Neural progenitor cell (in vitro differentiated cells): Measurements from ENCODE around the gene EFCC1. TPM values are rescaled to one million over a fixed set of nuclear protein-coding genes. Genes with fewer than 3 reads are reported as not detected.

Experiments
- DNase-seq: peaks from one replicate; pipeline ENCODE4 v3.0.0-alpha.2; 2016; ENCODE audit warnings: low spot score
- H2AFZ ChIP-seq: fragments of 200-600 bp; sonication (generic); replicated peaks from 2 replicates; pipeline ENCODE4 v1.6.1; 2016; ENCODE audit warnings: antibody characterized with exemption
- H3F3A ChIP-seq: fragments of 200-600 bp; sonication (generic); 2 replicates; pipeline ENCODE4 v1.6.1; 2016; ENCODE audit warnings: antibody characterized with exemption, low read depth
- H3K27ac ChIP-seq: fragments of 200-600 bp; sonication (generic); 2 replicates; pipeline ENCODE4 v1.5.1; 2016; ENCODE audit warnings: mild to moderate bottlenecking
- H3K27me3 ChIP-seq: fragments of 200-600 bp; sonication (generic); 2 replicates; pipeline ENCODE4 v1.6.1; 2016; ENCODE audit warnings: mild to moderate bottlenecking, moderate library complexity
- H3K36me3 ChIP-seq: fragments of 200-600 bp; sonication (generic); 2 replicates; pipeline ENCODE4 v1.5.1; 2016
- H3K4me1 ChIP-seq: fragments of 200-600 bp; sonication (generic); 2 replicates; pipeline ENCODE4 v1.6.1; 2016; ENCODE audit warnings: mixed run types
- H3K4me2 ChIP-seq: fragments of 200-600 bp; sonication (generic); 2 replicates; pipeline ENCODE4 v1.6.1; 2016
- H3K4me3 ChIP-seq: fragments of 200-600 bp; sonication (generic); 2 replicates; pipeline ENCODE4 v1.5.1; 2016
- H3K79me2 ChIP-seq: fragments of 200-600 bp; sonication (generic); 2 replicates; pipeline ENCODE4 v1.6.1; 2016; ENCODE audit warnings: low read depth
- H3K9ac ChIP-seq: fragments of 200-600 bp; sonication (generic); 2 replicates; pipeline ENCODE4 v1.6.1; 2016
- H3K9me3 ChIP-seq: fragments of 200-600 bp; sonication (generic); 2 replicates; pipeline ENCODE4 v1.5.1; 2016; ENCODE audit warnings: low read depth
- H4K20me1 ChIP-seq: fragments of 200-600 bp; sonication (generic); 2 replicates; pipeline ENCODE4 v1.6.1; 2016; ENCODE audit warnings: low read depth
- H3K27ac Mint-ChIP-seq: 3 replicates; pipeline ENCODE4 v1.8.0; 2021; ENCODE audit warnings: mixed read lengths
- H3K27me3 Mint-ChIP-seq: 2 replicates; pipeline ENCODE4 v1.8.0; 2022; ENCODE audit warnings: low read depth, mild to moderate bottlenecking, inconsistent platforms, moderate library complexity, mixed read lengths; ENCODE audit not compliant: insufficient read depth
- H3K36me3 Mint-ChIP-seq: 3 replicates; pipeline ENCODE4 v1.8.0; 2021; ENCODE audit warnings: mixed read lengths
- H3K4me1 Mint-ChIP-seq: 3 replicates; pipeline ENCODE4 v1.8.0; 2021; ENCODE audit warnings: mixed read lengths
- H3K4me3 Mint-ChIP-seq: 3 replicates; pipeline ENCODE4 v1.8.0; 2021; ENCODE audit warnings: mild to moderate bottlenecking, moderate library complexity, mixed read lengths
- H3K9me3 Mint-ChIP-seq: 3 replicates; pipeline ENCODE4 v1.8.0; 2020; ENCODE audit warnings: mixed read lengths
- EZH2 ChIP-seq: fragments of 200-600 bp; sonication (generic); IDR thresholded peaks from 2 replicates; pipeline ENCODE4 v1.6.1; 2017; ENCODE audit warnings: antibody characterized with exemption, mild to moderate bottlenecking, moderate library complexity
- EZH2phosphoT487 ChIP-seq: fragments of 200-600 bp; sonication (generic); IDR thresholded peaks from 2 replicates; pipeline ENCODE4 v1.6.1; 2017; ENCODE audit warnings: antibody characterized with exemption
- total RNA-seq: library from RNA; depleted of rRNA; stranded (reverse); fragments of >200 nt; gene quantifications from 2 replicates; pipeline ENCODE4 v1.2.3, GENCODE V29; 2015; ENCODE audit warnings: low replicate concordance
- TF ChIP-seq, protein P1 (sequence below): fragments of 200-600 bp; sonication (generic); IDR thresholded peaks from 2 replicates; pipeline ENCODE4 v1.5.1; 2017; ENCODE audit warnings: antibody characterized with exemption, mild to moderate bottlenecking

Gene EFCC1
- total RNA-seq, 1 donor from 2014 or later: 1.1 TPM

DNA sequence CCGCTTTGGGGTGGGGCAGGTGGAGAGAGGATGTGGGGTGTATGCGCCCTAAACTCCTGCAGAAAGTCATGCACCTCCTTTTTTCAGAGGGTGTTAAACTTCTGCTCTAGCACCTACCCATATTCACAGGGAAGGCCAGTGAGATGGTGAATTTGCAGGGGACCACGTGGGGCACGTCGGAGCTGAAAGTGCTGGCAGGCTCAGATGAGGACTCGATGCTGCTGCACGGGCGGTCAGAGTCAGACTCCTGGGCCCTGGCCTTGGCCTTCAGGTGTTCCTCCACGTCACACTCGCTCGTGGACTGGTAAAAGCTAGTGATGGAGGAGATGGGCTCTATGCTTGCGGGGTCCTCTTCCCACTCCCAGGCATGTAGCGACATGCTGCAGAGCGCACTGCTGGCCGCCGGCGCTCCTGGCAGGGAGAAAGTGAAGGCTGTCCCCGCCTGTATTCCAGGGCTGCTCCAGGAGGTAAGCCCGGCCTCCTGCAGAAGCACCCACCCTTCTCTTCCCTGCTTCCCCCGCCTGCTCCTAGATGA is 8.1 kb upstream of the EFCC1 start:
- Histone ChIP-seq H3F3A (peaks cover 10% of the 10 kb centered on the region), H3K4me3 (peak overlapping the region; percentile 47), H3K9ac (no peak overlapping the region), H3K4me1 (peaks cover 29% of the 10 kb centered on the region), H3K36me3 (no peaks in the 10 kb centered on the region), H3K27ac (no peak overlapping the region), H3K9me3 (no peaks in the 10 kb centered on the region), H3K4me2 (peak overlapping the region; percentile 84), H2AFZ (peak overlapping the region; percentile 69), H4K20me1 (no peaks in the 10 kb centered on the region), H3K27me3 (peaks cover 17% of the 10 kb centered on the region), H3K79me2 (no peaks in the 10 kb centered on the region)
- Mint-ChIP-seq H3K9me3 (no peaks in the 10 kb centered on the region), H3K4me3 (peak overlapping the region; percentile 87), H3K4me1 (peaks cover 52% of the 10 kb centered on the region), H3K27ac (peak overlapping the region; percentile 61), H3K36me3 (peaks cover 8% of the 10 kb centered on the region), H3K27me3 (peaks cover 6% of the 10 kb centered on the region)
- no peak for DNase-seq
- no peak for TF ChIP-seq EZH2
- TF ChIP-seq EZH2phosphoT487: no peak
- TF ChIP-seq, protein P1, sequence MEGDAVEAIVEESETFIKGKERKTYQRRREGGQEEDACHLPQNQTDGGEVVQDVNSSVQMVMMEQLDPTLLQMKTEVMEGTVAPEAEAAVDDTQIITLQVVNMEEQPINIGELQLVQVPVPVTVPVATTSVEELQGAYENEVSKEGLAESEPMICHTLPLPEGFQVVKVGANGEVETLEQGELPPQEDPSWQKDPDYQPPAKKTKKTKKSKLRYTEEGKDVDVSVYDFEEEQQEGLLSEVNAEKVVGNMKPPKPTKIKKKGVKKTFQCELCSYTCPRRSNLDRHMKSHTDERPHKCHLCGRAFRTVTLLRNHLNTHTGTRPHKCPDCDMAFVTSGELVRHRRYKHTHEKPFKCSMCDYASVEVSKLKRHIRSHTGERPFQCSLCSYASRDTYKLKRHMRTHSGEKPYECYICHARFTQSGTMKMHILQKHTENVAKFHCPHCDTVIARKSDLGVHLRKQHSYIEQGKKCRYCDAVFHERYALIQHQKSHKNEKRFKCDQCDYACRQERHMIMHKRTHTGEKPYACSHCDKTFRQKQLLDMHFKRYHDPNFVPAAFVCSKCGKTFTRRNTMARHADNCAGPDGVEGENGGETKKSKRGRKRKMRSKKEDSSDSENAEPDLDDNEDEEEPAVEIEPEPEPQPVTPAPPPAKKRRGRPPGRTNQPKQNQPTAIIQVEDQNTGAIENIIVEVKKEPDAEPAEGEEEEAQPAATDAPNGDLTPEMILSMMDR: no peak

DNA sequence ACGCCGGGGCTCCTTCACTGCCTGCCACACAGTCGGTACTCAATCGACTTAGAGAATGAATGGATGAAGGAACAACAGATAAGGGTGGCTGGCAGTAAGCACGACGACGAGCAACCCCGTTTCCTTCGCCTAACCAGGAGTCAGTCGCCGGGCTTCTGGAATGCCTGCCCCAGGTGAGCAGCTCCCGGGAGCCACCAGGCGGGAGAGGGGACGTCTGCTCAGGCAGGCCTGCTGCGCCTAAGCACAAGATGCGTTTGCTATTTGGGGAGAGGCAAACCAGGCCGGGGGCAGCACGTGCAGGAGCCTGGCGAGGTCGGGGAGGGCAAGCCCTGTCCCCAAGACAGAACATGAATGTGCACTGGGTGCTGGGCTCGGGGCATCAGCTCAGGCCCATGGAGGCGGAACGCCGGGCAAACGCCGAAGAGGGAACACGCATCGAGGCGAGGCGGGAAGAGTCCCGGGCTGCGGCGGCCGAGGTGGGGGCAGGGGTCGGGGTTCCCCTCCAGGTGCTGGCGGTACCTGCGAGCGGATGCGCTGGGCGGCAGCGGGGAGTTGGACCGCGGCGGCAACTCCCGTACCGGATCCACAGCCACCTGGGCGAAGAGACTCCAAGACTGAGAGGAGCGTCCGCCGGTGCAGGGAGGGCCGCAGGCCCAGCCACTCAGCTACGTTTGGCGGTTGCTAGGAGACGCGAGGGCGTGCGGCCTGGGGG is 7.5 kb upstream of the EFCC1 start, which contains the start of gene CFAP92:
CFAP92 (minus strand) TSS at position 616 of the 712 bp plus-strand sequence. CDS start 772 bp downstream, outside the sequence.
- H3K9ac ChIP-seq: no peak within 1 kb of the TSS
- Mint-ChIP-seq H3K4me3 (peak within 1 kb of the TSS; percentile 87), H3K27me3 (peaks cover 6% of the 10 kb centered on the region), H3K36me3 (peaks cover 8% of the 10 kb centered on the region), H3K4me1 (peaks cover 59% of the 10 kb centered on the region), H3K27ac (peak within 1 kb of the TSS; percentile 95), H3K9me3 (no peaks in the 10 kb centered on the region)
- TF ChIP-seq, protein P1: no peak
- TF ChIP-seq EZH2phosphoT487: no peak
- TF ChIP-seq EZH2: peak; percentile 42
- no peaks in the 10 kb centered on the region for H4K20me1 ChIP-seq
- no peaks in the 10 kb centered on the region for H3K36me3 ChIP-seq
- peak within 1 kb of the TSS; percentile 84 for H3K4me2 ChIP-seq
- peaks cover 35% of the 10 kb centered on the region for H3K4me1 ChIP-seq
- H2AFZ ChIP-seq: peak within 1 kb of the TSS; percentile 69
- H3K27me3 ChIP-seq: peaks cover 17% of the 10 kb centered on the region
- H3K27ac ChIP-seq: no peak within 1 kb of the TSS
- peak; percentile 96 for DNase-seq
- H3K79me2 ChIP-seq: no peaks in the 10 kb centered on the region
- peaks cover 16% of the 10 kb centered on the region for H3F3A ChIP-seq
- H3K4me3 ChIP-seq: peak within 1 kb of the TSS; percentile 47
- no peaks in the 10 kb centered on the region for H3K9me3 ChIP-seq

DNA sequence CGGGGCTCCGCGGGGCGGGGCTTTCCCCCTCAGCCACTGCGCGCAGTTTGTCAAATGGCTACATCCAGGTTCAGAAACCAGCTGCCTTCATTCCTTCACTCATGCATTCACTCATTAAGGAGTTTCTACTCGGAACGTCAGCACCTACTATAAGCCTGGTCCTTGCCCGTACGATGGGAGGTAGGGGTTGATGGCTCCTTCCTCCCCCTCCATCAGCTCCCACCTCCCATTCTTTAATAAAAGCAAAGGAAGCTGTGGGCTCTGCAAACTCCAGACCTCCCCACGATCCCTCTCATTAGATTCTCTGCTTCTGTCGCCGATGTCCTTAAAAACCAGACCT is 7.0 kb upstream of the EFCC1 start:
- H2AFZ ChIP-seq: no peak overlapping the region
- Mint-ChIP-seq H3K27ac (peak overlapping the region; percentile 95), H3K4me1 (peaks cover 64% of the 10 kb centered on the region), H3K9me3 (no peaks in the 10 kb centered on the region), H3K36me3 (peaks cover 8% of the 10 kb centered on the region), H3K27me3 (peaks cover 6% of the 10 kb centered on the region), H3K4me3 (peak overlapping the region; percentile 87)
- no peak overlapping the region for H3K9ac ChIP-seq
- H3K36me3 ChIP-seq: no peaks in the 10 kb centered on the region
- no peaks in the 10 kb centered on the region for H3K9me3 ChIP-seq
- no peaks in the 10 kb centered on the region for H3K79me2 ChIP-seq
- peaks cover 22% of the 10 kb centered on the region for H3F3A ChIP-seq
- no peaks in the 10 kb centered on the region for H4K20me1 ChIP-seq
- peak overlapping the region; percentile 47 for H3K4me3 ChIP-seq
- H3K4me2 ChIP-seq: peak overlapping the region; percentile 84
- peaks cover 40% of the 10 kb centered on the region for H3K4me1 ChIP-seq
- H3K27ac ChIP-seq: no peak overlapping the region
- no peak for DNase-seq
- H3K27me3 ChIP-seq: peaks cover 17% of the 10 kb centered on the region
- TF ChIP-seq EZH2 (peak; percentile 3), EZH2phosphoT487 (no peak)
- TF ChIP-seq, protein P1: no peak
